HG03066 (cell line): Measurements from ENCODE around the gene CNOT6L.
"Not testable (repeated sequence)": the region's sequence is repeated elsewhere in the genome, so short reads cannot be mapped to it uniquely, and the experiment has no call there.

ENCODE experiments used
- ATAC-seq: cut with Tn5 transposase; IDR thresholded peaks from one replicate; pipeline ENCODE4 v1.9.1; 2021; ENCODE audit warnings: low read depth; ENCODE audit not compliant: unreplicated experiment

The CNOT6L gene

DNA sequence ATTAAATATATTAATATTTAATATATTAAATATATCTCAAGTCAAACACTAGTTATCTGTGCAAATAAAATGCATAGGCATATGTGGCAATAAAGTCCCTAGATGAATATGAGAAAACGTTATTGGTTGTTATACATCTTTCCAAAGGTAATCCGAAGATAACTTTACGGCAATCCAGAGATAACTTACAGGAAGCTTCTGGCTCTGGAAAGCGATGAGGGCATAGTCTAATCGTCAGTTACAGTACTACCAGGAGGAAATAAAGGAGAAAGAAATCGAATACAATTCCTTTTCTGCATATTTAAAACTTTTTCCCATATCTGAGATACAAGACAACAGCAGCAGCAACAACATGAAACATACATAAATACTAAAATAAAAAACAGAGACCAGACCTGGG, 35.3 kb downstream of the CNOT6L start:
- ATAC-seq, result no peak

DNA sequence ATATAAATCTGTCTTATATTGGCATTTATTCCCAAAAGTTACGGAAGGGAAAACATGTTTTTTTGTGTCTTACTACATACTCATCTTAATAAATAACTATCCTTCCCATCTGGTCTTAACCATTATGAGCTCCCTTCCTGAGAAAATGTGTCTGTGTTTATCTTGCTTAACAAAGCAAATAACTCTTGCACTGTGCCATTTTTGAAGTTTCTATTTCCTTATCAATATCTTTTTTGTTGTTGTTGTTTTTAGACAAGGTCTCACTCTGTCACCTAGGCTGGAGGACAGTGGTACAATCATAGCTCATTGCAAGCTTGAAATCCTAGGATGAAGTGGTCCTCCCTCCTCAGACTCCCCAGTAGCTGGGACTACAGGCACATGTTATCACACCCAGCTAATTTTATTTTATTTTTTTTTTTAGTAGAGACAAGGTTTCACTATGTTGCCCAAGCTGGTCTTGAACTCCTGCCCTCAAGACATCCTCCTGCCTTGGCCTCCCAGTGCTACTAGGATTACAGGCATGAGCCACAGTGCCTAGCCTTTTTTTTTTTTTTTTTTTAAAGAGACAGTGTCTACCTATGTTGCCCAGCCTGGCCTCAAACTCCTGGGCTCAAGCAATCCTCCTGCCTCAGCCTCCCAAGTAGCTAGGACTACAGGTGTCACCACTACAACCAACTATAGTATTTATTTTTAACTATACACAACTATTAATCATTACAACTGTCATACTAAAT, 36.9 kb downstream of the CNOT6L start:
- ATAC-seq, result no peak

DNA sequence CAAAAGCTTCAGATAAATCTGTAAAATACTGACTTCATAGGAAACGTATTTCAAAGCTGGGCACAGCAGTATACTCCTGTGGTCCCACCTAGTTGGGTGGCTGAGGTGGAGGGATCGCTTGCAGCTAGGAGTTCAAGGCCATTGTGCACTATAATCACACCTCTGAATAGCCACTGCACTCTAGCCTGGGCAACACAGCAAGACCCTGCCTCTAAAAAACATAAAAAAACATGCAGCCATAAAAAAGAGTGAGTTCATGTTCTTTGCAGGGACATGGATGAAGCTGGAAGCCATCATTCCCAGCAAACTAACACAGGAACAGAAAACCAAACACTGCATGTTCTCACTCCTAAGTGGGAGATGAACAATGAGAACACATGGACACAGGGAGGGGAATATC, 38.4 kb downstream of the CNOT6L start:
- ATAC-seq, result not testable (repeated sequence)

DNA sequence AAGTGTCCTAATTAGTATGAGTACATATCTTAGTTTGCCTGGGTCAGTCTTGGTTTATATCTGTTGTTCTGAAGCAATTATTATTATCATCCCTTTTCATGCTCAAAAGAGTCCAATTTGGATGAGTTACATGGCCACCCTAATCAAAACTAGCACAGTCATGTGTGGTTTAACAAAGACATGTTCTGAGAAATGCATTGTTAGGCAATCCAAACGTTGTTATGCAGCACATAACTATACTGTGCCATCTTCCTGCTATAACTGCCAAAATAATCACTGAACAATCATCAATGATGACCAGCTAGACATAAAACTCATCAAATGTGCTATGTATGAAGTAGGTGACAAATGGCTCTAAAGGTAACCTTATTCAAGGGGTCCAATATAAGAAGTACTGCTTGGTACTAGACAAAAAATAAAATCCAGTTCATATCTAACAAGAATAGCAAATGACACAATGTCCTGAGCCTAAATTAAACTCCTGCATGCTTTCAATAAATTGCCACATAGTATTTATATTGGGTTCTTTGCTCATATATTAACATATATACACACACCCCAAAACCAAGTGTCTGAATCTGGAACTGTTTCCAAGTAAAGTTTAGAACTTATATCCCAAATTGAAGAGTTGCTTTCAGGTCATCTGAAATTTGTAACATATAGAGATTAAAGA, 41.9 kb downstream of the CNOT6L start:
- no peak for ATAC-seq

DNA sequence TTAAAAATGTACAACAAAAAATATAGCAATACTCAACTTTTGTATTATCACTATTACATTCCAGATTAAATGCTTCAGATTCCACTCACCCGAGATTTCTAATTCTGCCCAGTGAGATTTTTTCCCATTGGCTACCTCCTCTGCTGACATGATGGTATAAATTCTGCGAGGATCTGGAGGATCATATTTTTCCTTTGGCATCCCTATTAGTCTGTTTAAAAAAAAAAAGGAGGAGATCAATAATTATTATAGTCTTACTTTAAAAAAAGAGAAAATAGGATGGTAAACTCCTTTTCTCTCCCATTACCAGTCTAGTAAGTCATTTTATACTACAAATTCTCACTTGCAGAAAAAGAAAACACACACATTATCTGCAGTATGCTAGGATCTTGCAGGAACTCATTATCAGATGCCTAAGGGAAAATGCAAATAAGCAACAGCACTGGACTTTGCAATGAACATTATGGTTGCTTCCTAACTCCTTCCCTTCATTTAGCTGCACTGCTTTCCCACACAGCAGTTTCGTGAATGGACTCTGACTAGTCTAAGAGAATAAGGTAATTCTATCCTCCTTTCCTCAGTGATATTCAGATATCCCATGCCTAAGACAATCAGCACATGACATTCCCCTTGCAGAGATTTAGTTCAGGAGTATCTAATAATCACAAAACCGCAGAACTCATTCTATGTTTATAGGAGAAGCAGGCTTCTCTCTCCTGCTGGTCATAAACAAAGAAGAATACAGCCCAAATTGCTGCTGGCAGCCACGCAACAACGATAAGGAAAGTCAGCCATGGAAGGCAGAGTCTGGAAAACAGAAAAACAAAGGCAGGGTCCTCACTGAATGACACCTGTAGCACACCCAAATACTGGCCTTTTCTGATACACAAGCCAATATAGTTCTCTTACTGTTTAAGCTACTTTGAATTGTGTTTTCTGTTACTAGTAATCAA, 42.7 kb downstream of the CNOT6L start:
- no peak for ATAC-seq

DNA sequence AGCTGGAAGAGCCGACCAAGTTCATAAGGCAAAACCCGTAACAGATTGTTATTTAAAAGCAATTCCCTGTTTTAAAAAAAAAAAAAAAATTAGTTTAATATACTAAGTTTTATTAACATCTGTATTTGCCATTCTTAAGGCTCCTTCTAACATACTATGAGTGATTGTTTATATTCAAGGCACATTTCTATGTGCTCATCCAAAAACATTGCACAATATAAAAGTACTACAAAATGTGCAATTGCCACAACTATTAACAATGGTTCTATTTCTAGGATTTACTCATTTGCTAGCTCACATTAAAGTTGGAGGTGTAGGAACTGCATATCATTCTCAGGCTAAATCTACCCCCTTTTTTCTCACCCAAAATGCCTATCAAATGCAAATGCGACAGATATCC, 46.1 kb downstream of the CNOT6L start:
- no peak for ATAC-seq

DNA sequence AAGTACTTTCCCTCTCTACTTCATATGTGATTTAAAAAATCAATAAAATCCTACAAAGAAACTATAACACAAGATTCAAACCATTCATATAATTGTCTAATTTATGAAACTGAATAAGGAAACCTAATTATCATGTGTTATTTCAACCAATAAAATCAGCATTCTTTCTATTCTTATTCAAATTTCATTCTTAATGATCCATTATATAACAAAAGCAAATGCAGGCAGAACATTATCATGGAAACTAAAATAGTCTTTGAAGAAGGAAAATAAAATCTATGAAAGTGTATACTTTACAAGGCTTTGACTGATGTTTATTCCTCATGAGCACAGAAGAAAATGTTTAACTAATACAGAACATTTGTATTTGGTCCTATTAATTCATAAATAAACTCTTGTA, 47.6 kb downstream of the CNOT6L start:
- no peak for ATAC-seq

DNA sequence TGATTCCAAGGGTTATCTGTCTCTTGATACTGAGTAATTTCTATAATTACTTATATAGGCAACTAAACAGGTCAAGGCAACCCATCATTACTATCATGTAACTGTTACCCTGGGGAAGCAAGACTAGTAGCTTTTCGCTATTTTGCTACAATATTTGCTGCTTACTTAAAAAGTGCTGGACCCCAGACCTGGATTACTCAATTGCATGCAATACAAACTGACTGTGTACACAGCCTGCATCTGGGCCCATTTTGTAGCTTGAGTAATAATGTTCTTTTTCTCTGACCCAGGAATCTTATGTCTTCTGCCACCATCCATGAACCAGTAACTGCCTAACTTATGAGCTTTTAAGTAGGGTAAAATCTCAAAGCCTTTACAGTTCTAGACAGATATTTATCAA, 53.4 kb downstream of the CNOT6L start:
- no peak for ATAC-seq

DNA sequence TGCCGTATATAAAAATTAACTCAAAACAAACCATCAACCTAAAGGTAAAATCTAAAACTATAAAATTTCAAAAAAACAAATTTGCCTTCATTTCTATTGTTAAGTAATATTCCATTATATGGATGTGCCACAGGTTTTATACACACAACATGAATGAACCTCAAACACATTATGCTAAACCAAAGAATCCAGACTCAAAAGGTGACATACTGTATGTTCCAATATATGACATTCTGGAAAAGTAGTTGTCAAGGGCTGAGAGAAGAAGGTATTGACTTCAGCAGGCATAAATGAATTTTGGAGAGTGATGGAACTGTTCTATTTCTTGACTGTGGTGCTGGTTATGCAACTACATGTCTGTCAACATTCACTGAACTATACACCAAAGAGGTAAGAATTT, 56.6 kb downstream of the CNOT6L start:
- no peak for ATAC-seq

DNA sequence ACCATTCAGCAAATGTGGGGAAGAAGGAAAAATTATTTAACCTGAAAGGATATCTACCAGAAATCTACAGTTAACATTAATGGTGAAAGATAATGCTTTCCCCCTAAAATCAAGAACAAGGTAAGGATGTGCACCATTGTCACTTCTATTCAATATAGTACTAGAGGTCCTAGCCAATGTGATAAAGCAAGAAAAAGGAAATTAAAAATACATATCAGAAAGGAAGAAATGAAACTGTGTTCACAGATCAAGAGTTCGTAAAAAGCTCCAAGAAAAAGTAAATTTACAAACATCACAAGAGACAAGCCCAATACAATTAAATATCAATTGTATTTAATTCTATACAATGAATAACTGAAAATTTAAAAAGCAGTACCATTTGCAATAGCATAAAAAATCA, 57.6 kb downstream of the CNOT6L start:
- ATAC-seq, result no peak

DNA sequence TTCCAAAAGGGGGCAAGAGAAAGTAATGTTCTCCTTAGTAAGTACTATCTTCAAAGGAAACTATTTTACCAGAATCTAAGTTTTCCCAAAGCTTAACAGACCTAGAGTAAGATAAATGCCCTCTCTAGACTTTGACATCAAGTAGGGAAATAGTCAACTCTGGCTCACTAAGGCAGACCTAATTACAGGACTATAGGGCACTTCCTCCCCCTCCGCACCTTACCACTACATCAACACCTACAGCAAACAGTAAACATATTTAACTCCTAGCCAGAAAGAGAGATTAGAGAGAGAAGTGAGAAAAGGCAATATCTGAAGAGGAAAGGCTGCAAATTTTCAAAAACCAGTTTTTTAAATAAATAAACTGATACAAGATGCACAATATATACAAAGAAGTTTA, 60.4 kb downstream of the CNOT6L start:
- no peak for ATAC-seq

DNA sequence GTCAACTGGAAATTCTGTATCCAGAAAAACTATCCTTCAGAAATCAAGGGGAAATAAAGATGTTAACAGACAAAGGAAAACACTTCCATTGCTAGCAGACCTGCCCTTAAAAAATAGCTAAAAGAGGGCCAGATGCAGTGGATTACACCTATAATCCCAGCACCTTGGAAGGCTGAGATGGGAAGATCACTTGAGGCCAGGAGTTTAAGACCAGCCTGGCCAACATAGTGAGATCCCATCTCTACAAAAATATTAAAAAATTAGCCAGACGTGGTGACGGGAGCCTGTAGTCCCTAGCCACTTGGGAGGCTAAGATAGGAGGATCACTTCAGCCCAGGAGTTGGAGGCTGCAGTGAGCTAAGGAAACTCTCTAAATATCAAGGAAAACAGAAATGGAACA, 67.4 kb downstream of the CNOT6L start:
- ATAC-seq, result no peak

DNA sequence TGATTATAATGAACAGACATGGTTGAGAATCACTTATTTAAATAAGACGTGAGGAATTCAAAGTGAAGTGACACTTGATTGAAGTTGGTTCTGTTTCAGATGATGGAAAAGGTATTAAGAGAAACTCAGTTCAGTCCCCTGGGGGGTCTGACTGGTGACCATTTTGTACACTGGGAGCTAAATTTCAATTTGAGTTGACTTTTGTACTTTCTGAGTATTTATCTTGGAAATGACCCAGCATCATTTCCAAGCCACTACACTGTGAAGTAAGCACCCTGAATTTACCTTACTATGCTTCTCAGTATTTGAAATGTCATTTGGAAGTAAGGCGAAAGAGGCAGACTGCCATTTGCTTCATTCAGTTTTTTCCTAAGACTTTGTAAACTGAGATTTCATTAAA, 73.4 kb downstream of the CNOT6L start:
- ATAC-seq, result no peak

DNA sequence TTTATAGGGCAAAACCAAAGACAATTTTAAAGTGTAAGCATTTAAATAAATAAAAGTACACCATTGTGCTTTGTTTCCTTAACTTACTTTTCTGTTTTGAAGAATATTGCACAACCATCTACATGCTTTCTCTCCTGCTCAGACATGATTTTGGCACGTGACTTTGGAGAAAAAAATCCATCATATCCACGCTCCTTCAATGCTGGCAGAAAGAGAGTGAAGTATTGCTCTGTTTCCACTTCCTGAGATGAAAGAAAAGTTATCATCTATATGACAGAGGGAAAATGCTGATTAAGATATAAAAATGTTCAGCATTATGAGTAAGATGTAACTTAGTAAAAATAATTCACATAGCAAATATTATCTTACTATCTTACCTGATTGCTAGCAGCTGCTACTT, 77.1 kb downstream of the CNOT6L start:
- no peak for ATAC-seq

DNA sequence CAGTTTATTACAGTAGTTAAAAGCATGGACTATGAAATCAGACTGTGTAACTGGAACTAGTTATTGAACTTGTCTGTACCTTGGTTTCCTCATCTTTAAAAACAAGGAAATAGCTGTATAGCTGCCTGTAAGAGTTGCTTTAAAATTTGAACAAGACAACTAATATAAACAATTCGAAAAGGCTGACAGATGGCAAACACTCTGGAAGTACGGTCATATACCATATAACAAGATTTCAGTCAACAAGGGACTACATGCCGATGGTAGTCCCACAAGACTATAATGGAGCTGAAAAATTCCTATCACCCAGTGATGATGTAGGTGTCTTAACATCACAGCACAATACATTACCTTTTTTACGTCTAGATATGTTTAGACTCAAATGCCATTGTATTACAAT, 78.7 kb downstream of the CNOT6L start:
- no peak for ATAC-seq

DNA sequence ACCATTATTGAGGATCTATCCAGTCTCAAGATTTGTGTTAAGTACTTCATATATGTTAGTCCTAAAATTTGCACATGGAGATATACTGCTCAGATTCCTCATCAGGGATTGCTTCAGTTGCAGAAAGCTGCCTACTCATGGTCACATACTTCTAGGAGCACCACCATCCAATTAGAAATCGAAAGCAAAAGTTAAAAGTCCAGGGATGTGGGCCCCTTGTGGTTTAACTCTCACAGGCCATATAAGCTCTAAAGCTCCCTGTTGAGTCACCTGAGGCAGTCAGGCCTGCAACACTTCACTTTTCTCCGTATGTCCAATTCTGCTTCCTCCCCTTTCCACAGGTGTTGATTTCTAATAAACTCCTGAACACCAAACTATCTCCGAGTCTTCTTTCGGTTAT, 84.2 kb downstream of the CNOT6L start:
- peak; percentile 77 for ATAC-seq

DNA sequence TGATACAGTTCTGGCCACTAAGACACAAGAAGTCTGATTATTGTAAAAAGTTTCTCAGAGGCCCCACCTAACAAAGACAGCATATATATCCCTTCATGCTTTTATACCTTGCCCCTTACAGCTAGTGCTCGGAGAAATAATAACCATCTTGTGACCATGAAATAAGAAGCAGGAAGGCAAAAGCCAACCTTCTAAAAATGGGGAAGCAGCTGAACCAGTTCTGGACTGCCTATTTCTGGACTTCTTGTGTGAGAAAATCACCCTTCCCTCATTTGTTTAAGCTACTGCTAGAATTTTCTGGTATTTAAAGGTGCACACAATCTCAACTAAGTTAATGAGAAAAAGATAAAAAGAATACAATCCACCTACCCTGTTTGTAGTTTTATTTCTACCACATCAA, 87.5 kb downstream of the CNOT6L start:
- ATAC-seq, result no peak

DNA sequence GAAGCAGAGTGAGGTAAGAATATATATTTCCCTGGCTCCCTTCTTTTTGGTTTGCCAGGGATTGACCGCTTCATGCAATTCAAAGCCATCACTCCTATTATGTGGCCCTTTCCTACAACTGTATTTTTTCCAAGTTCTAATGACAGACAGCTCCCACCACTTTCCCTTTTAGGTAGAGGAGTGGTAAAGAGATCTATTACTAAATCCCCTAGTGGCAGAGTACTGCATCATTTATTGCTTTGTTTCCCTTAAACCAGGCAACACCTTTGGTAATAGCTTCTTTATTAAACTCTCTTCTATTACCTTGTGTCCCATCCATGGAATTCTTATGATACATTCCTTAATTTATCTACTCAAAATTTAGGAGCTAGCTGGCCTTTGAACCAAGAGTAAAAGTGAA, 90.7 kb downstream of the CNOT6L start:
- no peak for ATAC-seq

DNA sequence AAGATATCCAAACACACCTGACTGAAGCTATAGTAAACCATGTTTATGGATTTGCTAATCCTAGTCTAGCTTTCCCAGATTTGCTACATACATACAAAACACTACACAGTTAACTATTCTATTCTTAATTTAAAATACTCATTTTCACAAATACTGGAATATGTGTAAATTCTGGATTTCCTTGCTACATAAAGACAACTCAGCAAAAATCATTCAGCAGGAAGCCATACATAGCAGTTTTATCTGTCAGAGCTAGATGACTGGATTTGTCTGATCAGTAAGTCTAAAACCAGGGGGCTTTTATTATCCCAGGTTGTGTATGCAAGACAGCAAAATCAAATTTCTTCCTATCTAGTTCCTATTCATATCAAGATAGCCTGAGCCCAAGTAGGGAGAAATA, 98.1 kb downstream of the CNOT6L start:
- ATAC-seq, result no peak

DNA sequence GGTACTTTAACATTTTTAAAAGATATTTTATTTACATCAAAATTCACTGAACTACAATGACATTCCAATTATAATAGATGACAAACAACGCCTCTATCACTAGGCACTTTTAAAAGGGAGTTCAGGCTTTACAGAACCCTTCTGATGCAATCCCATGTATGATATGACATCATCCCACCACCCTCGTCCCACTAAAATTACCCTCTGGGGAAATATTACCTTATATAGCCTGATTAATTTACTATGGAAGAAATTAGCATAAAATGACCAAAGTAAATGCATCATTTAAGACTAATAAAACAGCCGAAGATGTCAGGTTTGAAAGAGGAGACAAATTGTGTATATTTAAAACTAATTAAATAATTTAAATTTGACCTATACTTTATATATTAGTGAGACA, 100.7 kb downstream of the CNOT6L start:
- not testable (repeated sequence) for ATAC-seq
